ENCODE measurements around the gene MED13L.

Gene MED13L

GRCh38 chr12:116277467-116278278 is at the start of gene MED13L:
TSS of gene MED13L (minus strand) at chr12:116277693. CDS start at chr12:116277131, 562 bp downstream.
- peak; percentile 90 for DNase-seq (ENCODE audit: low spot score)

- peak; percentile 53 for DNase-seq (ENCODE audit: low spot score)
Observed at GRCh38 chr12:116325336-116325664, 47.8 kb upstream of the MED13L start.

GRCh38 chr12:116324654-116325335 is 47.3 kb upstream of the MED13L start:
- no peak for DNase-seq (ENCODE audit: low spot score)

- no peak for DNase-seq (ENCODE audit: low spot score)
Observed at GRCh38 chr12:116323406-116324386, 46.2 kb upstream of the MED13L start.

GRCh38 chr12:116321913-116322312 is 44.4 kb upstream of the MED13L start:
- DNase-seq (ENCODE audit: low spot score): no peak

- DNase-seq (ENCODE audit: low spot score): no peak
Observed at GRCh38 chr12:116320791-116321217, 43.3 kb upstream of the MED13L start.

- no peak for DNase-seq (ENCODE audit: low spot score)
Observed at GRCh38 chr12:116319898-116320621, 42.6 kb upstream of the MED13L start.

GRCh38 chr12:116319233-116319897 is 41.9 kb upstream of the MED13L start:
- DNase-seq (ENCODE audit: low spot score): no peak

- no peak for DNase-seq (ENCODE audit: low spot score)
Observed at GRCh38 chr12:116318576-116319232, 41.2 kb upstream of the MED13L start.

GRCh38 chr12:116317986-116318575 is 40.6 kb upstream of the MED13L start:
- no peak for DNase-seq (ENCODE audit: low spot score)

- DNase-seq (ENCODE audit: low spot score): no peak
Observed at GRCh38 chr12:116317139-116317538, 39.6 kb upstream of the MED13L start.

GRCh38 chr12:116314477-116314876 is 37.0 kb upstream of the MED13L start:
- DNase-seq (ENCODE audit: low spot score): no peak

- no peak for DNase-seq (ENCODE audit: low spot score)
Observed at GRCh38 chr12:116313194-116313927, 35.9 kb upstream of the MED13L start.

GRCh38 chr12:116310082-116310481 is 32.6 kb upstream of the MED13L start:
- DNase-seq (ENCODE audit: low spot score): no peak

- no peak for DNase-seq (ENCODE audit: low spot score)
Observed at GRCh38 chr12:116309343-116309742, 31.9 kb upstream of the MED13L start.

- no peak for DNase-seq (ENCODE audit: low spot score)
Observed at GRCh38 chr12:116308647-116309046, 31.2 kb upstream of the MED13L start.

GRCh38 chr12:116306968-116307367 is 29.5 kb upstream of the MED13L start:
- DNase-seq (ENCODE audit: low spot score): no peak

GRCh38 chr12:116306506-116306905 is 29.0 kb upstream of the MED13L start:
- DNase-seq (ENCODE audit: low spot score): no peak

GRCh38 chr12:116304621-116305020 is 27.1 kb upstream of the MED13L start:
- DNase-seq (ENCODE audit: low spot score): no peak

Measured in CD4-positive, alpha-beta T cell treated with Interleukin-6 at 100 ng/mL for 8 hours (primary cell).